ENCODE results near the gene SLC25A13.

The SLC25A13 gene

GRCh38 chr7:96315125-96315512, 6.8 kb downstream of the SLC25A13 start:
- H3K4me1 ChIP-seq = peaks cover 5% of the 10 kb centered on the region; the same call in 1 of the 2 replicates
- DNase-seq (ENCODE audit: low spot score in 2 of 2) = no peak
- no peaks in the 10 kb centered on the region for H3K36me3 ChIP-seq (replicated peaks)
- H3K4me3 ChIP-seq = no peak overlapping the region
- no peaks in the 10 kb centered on the region for H3K27me3 ChIP-seq (ENCODE audit: low read depth)
- no peaks in the 10 kb centered on the region for H3K9me3 ChIP-seq
- in situ Hi-C loops (cut with MboI; ENCODE audit: low sequenced_read_pairs) = no loop called here

- Histone ChIP-seq H3K36me3 (replicated peaks) (no peaks in the 10 kb centered on the region), H3K27me3 (ENCODE audit: low read depth) (no peaks in the 10 kb centered on the region), H3K4me3 (no peak overlapping the region), H3K9me3 (no peaks in the 10 kb centered on the region), H3K4me1 (peaks cover 5% of the 10 kb centered on the region; the same call in 1 of the 2 replicates)
- DNase-seq (ENCODE audit: low spot score in 2 of 2) = peak in 1 of 2 experiments; percentile 31
- in situ Hi-C loops (cut with MboI; ENCODE audit: low sequenced_read_pairs) = no loop called here
Measured at GRCh38 chr7:96314402-96315124, 7.3 kb downstream of the SLC25A13 start.

- Histone ChIP-seq H3K4me3 (no peak overlapping the region), H3K27me3 (ENCODE audit: low read depth) (no peaks in the 10 kb centered on the region), H3K4me1 (peaks cover 5% of the 10 kb centered on the region; the same call in 1 of the 2 replicates), H3K9me3 (no peaks in the 10 kb centered on the region), H3K36me3 (replicated peaks) (no peaks in the 10 kb centered on the region)
- no peak for DNase-seq (ENCODE audit: low spot score in 2 of 2)
- in situ Hi-C loops (cut with MboI; ENCODE audit: low sequenced_read_pairs) = no loop called here
Measured at GRCh38 chr7:96313940-96314339, 8.0 kb downstream of the SLC25A13 start.

- DNase-seq (ENCODE audit: low spot score in 2 of 2) = no peak
- Histone ChIP-seq H3K4me3 (no peak overlapping the region), H3K36me3 (replicated peaks) (no peaks in the 10 kb centered on the region), H3K4me1 (peaks cover 5% of the 10 kb centered on the region; the same call in 1 of the 2 replicates), H3K9me3 (no peaks in the 10 kb centered on the region), H3K27me3 (ENCODE audit: low read depth) (no peaks in the 10 kb centered on the region)
- in situ Hi-C loops (cut with MboI; ENCODE audit: low sequenced_read_pairs) = no loop called here
Measured at GRCh38 chr7:96312502-96312901, 9.4 kb downstream of the SLC25A13 start.

GRCh38 chr7:96311967-96312366, 9.9 kb downstream of the SLC25A13 start:
- Histone ChIP-seq H3K4me3 (no peak overlapping the region), H3K4me1 (peaks cover 5% of the 10 kb centered on the region; the same call in 1 of the 2 replicates), H3K9me3 (no peaks in the 10 kb centered on the region), H3K36me3 (replicated peaks) (no peaks in the 10 kb centered on the region), H3K27me3 (ENCODE audit: low read depth) (no peaks in the 10 kb centered on the region)
- in situ Hi-C loops (cut with MboI; ENCODE audit: low sequenced_read_pairs) = no loop called here
- DNase-seq (ENCODE audit: low spot score in 2 of 2) = no peak

GRCh38 chr7:96310110-96310509, 11.8 kb downstream of the SLC25A13 start:
- no peaks in the 10 kb centered on the region for H3K9me3 ChIP-seq
- H3K4me3 ChIP-seq = no peak overlapping the region
- in situ Hi-C loops (cut with MboI; ENCODE audit: low sequenced_read_pairs) = no loop called here
- no peaks in the 10 kb centered on the region for H3K27me3 ChIP-seq (ENCODE audit: low read depth)
- peaks cover 5% of the 10 kb centered on the region; the same call in 1 of the 2 replicates for H3K4me1 ChIP-seq
- DNase-seq (ENCODE audit: low spot score in 2 of 2) = no peak
- H3K36me3 ChIP-seq (replicated peaks) = no peaks in the 10 kb centered on the region

- Histone ChIP-seq H3K36me3 (replicated peaks) (no peaks in the 10 kb centered on the region), H3K9me3 (no peaks in the 10 kb centered on the region), H3K4me1 (no peaks in the 10 kb centered on the region), H3K27me3 (ENCODE audit: low read depth) (no peaks in the 10 kb centered on the region), H3K4me3 (no peak overlapping the region)
- in situ Hi-C loops (cut with MboI; ENCODE audit: low sequenced_read_pairs) = no loop called here
- no peak for DNase-seq (ENCODE audit: low spot score in 2 of 2)
Measured at GRCh38 chr7:96308950-96309263, 13.0 kb downstream of the SLC25A13 start.

GRCh38 chr7:96308253-96308949, 13.5 kb downstream of the SLC25A13 start:
- no peaks in the 10 kb centered on the region for H3K4me1 ChIP-seq
- DNase-seq (ENCODE audit: low spot score in 2 of 2) = no peak
- H3K4me3 ChIP-seq = no peak overlapping the region
- H3K27me3 ChIP-seq (ENCODE audit: low read depth) = no peaks in the 10 kb centered on the region
- in situ Hi-C loops (cut with MboI; ENCODE audit: low sequenced_read_pairs) = no loop called here
- no peaks in the 10 kb centered on the region for H3K36me3 ChIP-seq (replicated peaks)
- H3K9me3 ChIP-seq = no peaks in the 10 kb centered on the region

GRCh38 chr7:96306385-96307125, 15.3 kb downstream of the SLC25A13 start:
- no peaks in the 10 kb centered on the region for H3K4me1 ChIP-seq
- no peak overlapping the region for H3K4me3 ChIP-seq
- H3K9me3 ChIP-seq = no peaks in the 10 kb centered on the region
- H3K36me3 ChIP-seq (replicated peaks) = no peaks in the 10 kb centered on the region
- in situ Hi-C loops (cut with MboI; ENCODE audit: low sequenced_read_pairs) = no loop called here
- H3K27me3 ChIP-seq (ENCODE audit: low read depth) = no peaks in the 10 kb centered on the region
- no peak for DNase-seq (ENCODE audit: low spot score in 2 of 2)

- DNase-seq (ENCODE audit: low spot score in 2 of 2) = no peak
- in situ Hi-C loops (cut with MboI; ENCODE audit: low sequenced_read_pairs) = no loop called here
- peaks cover 5% of the 10 kb centered on the region for H3K4me1 ChIP-seq
Measured at GRCh38 chr7:96305915-96306314, 16.0 kb downstream of the SLC25A13 start.

GRCh38 chr7:96304573-96304972, 17.3 kb downstream of the SLC25A13 start:
- peaks cover 9% of the 10 kb centered on the region for H3K4me1 ChIP-seq
- no peaks in the 10 kb centered on the region for H3K36me3 ChIP-seq (replicated peaks)
- no peak for DNase-seq (ENCODE audit: low spot score in 2 of 2)
- in situ Hi-C loops (cut with MboI; ENCODE audit: low sequenced_read_pairs) = no loop called here
- no peaks in the 10 kb centered on the region for H3K9me3 ChIP-seq
- no peak overlapping the region for H3K4me3 ChIP-seq
- H3K27me3 ChIP-seq (ENCODE audit: low read depth) = no peaks in the 10 kb centered on the region

More at GRCh38 chr7:96305915-96306314, 16.0 kb downstream of the SLC25A13 start:
- no peaks in the 10 kb centered on the region for H3K27me3 ChIP-seq (ENCODE audit: low read depth)
- no peaks in the 10 kb centered on the region for H3K36me3 ChIP-seq (replicated peaks)
- no peak overlapping the region for H3K4me3 ChIP-seq
- H3K9me3 ChIP-seq = no peaks in the 10 kb centered on the region

GRCh38 chr7:96303686-96304443, 18.0 kb downstream of the SLC25A13 start:
- no peak for DNase-seq (ENCODE audit: low spot score in 2 of 2)
- Histone ChIP-seq H3K36me3 (replicated peaks) (no peaks in the 10 kb centered on the region), H3K9me3 (no peaks in the 10 kb centered on the region), H3K27me3 (ENCODE audit: low read depth) (no peaks in the 10 kb centered on the region), H3K4me1 (peaks cover 9% of the 10 kb centered on the region), H3K4me3 (no peak overlapping the region)
- in situ Hi-C loops (cut with MboI; ENCODE audit: low sequenced_read_pairs) = no loop called here

- DNase-seq (ENCODE audit: low spot score in 2 of 2) = no peak
- no peaks in the 10 kb centered on the region for H3K27me3 ChIP-seq (ENCODE audit: low read depth)
- no peaks in the 10 kb centered on the region for H3K36me3 ChIP-seq (replicated peaks)
- in situ Hi-C loops (cut with MboI; ENCODE audit: low sequenced_read_pairs) = no loop called here
- no peaks in the 10 kb centered on the region for H3K9me3 ChIP-seq
- no peak overlapping the region for H3K4me3 ChIP-seq
- H3K4me1 ChIP-seq = peaks cover 9% of the 10 kb centered on the region
Measured at GRCh38 chr7:96303105-96303685, 18.7 kb downstream of the SLC25A13 start.
